H7 (cell line): ENCODE measurements around the gene COQ4. TPM values are rescaled to one million over a fixed set of nuclear protein-coding genes. Genes with fewer than 3 reads are reported as not detected.

ENCODE experiments used
- DNase-seq: peaks from one replicate; pipeline ENCODE4 v3.0.0; 2012
- H3K27me3 ChIP-seq: 2 replicates; pipeline ENCODE4 v1.6.0; 2011; ENCODE audit warnings: mild to moderate bottlenecking, low read length; ENCODE audit not compliant: control insufficient read depth, insufficient read depth
- H3K36me3 ChIP-seq: replicated peaks from 2 replicates; pipeline ENCODE4 v1.5.1; 2011; ENCODE audit warnings: low read length; ENCODE audit not compliant: control insufficient read depth, insufficient read depth
- H3K4me3 ChIP-seq: 2 replicates; pipeline ENCODE4 v1.5.1; 2011; ENCODE audit warnings: low read depth, mild to moderate bottlenecking, control low read depth, low read length, moderate library complexity; ENCODE audit not compliant: insufficient read depth
- total RNA-seq: library from RNA; depleted of rRNA; stranded (reverse); fragments of >200 nt; shearing (Covaris generic); gene quantifications from 2 replicates; pipeline ENCODE4 v1.2.3, GENCODE V29; 2014

The COQ4 gene
- total RNA-seq, 1 experiment from 2014 or later, result 55.3 TPM

GRCh38 chr9:128293091-128293490 lies 29.5 kb upstream of the COQ4 start:
- H3K4me3 ChIP-seq, result no peak overlapping the region
- no peaks in the 10 kb centered on the region for H3K27me3 ChIP-seq
- no peak for DNase-seq
- peaks cover 4% of the 10 kb centered on the region for H3K36me3 ChIP-seq

GRCh38 chr9:128294142-128294541 lies 28.5 kb upstream of the COQ4 start:
- Histone ChIP-seq H3K4me3 (no peak overlapping the region), H3K36me3 (no peaks in the 10 kb centered on the region), H3K27me3 (no peaks in the 10 kb centered on the region)
- DNase-seq, result no peak

- Histone ChIP-seq H3K4me3 (no peak overlapping the region), H3K36me3 (no peaks in the 10 kb centered on the region), H3K27me3 (no peaks in the 10 kb centered on the region)
- DNase-seq, result no peak
Measured at GRCh38 chr9:128296340-128297220, 26.1 kb upstream of the COQ4 start.

GRCh38 chr9:128297221-128297773 lies 25.3 kb upstream of the COQ4 start:
- Histone ChIP-seq H3K27me3 (no peaks in the 10 kb centered on the region), H3K36me3 (no peaks in the 10 kb centered on the region), H3K4me3 (no peak overlapping the region)
- no peak for DNase-seq

- Histone ChIP-seq H3K27me3 (no peaks in the 10 kb centered on the region), H3K36me3 (no peaks in the 10 kb centered on the region), H3K4me3 (no peak overlapping the region)
- DNase-seq, result no peak
Measured at GRCh38 chr9:128298535-128299482, 23.8 kb upstream of the COQ4 start.

GRCh38 chr9:128304136-128304970 lies 18.3 kb upstream of the COQ4 start:
- Histone ChIP-seq H3K4me3 (no peak overlapping the region), H3K36me3 (peaks cover 3% of the 10 kb centered on the region), H3K27me3 (no peaks in the 10 kb centered on the region)
- DNase-seq, result no peak

- peaks cover 7% of the 10 kb centered on the region for H3K36me3 ChIP-seq
- DNase-seq, result no peak
- H3K4me3 ChIP-seq, result no peak overlapping the region
- H3K27me3 ChIP-seq, result no peaks in the 10 kb centered on the region
Measured at GRCh38 chr9:128304971-128305288, 17.7 kb upstream of the COQ4 start.

- Histone ChIP-seq H3K27me3 (no peaks in the 10 kb centered on the region), H3K4me3 (no peak overlapping the region), H3K36me3 (peaks cover 16% of the 10 kb centered on the region)
- DNase-seq, result no peak
Measured at GRCh38 chr9:128309551-128309950, 13.1 kb upstream of the COQ4 start.

GRCh38 chr9:128310461-128310860 lies 12.2 kb upstream of the COQ4 start:
- Histone ChIP-seq H3K4me3 (no peak overlapping the region), H3K36me3 (peaks cover 16% of the 10 kb centered on the region), H3K27me3 (no peaks in the 10 kb centered on the region)
- no peak for DNase-seq

- no peak for DNase-seq
Measured at GRCh38 chr9:128314697-128315096, 7.9 kb upstream of the COQ4 start.

GRCh38 chr9:128316421-128316820 lies 6.2 kb upstream of the COQ4 start:
- peaks cover 11% of the 10 kb centered on the region for H3K36me3 ChIP-seq
- no peaks in the 10 kb centered on the region for H3K27me3 ChIP-seq
- DNase-seq, result no peak
- no peak overlapping the region for H3K4me3 ChIP-seq

More at GRCh38 chr9:128314697-128315096, 7.9 kb upstream of the COQ4 start:
- no peaks in the 10 kb centered on the region for H3K27me3 ChIP-seq
- H3K4me3 ChIP-seq, result no peak overlapping the region
- H3K36me3 ChIP-seq, result peaks cover 19% of the 10 kb centered on the region

GRCh38 chr9:128317629-128318028 lies 5.0 kb upstream of the COQ4 start:
- no peak for DNase-seq
- H3K27me3 ChIP-seq, result no peaks in the 10 kb centered on the region
- H3K36me3 ChIP-seq, result peaks cover 11% of the 10 kb centered on the region
- H3K4me3 ChIP-seq, result no peak overlapping the region

- DNase-seq, result no peak
- H3K4me3 ChIP-seq, result peak overlapping the region; percentile 91; the same call in 1 of the 2 replicates
- peaks cover 18% of the 10 kb centered on the region for H3K36me3 ChIP-seq
- no peaks in the 10 kb centered on the region for H3K27me3 ChIP-seq
Measured at GRCh38 chr9:128321343-128321742, 1.3 kb upstream of the COQ4 start.

GRCh38 chr9:128321879-128322403 lies 698 bp upstream of the COQ4 start:
- H3K36me3 ChIP-seq, result peaks cover 16% of the 10 kb centered on the region
- H3K4me3 ChIP-seq, result peak overlapping the region; percentile 91

More at GRCh38 chr9:128321879-128322403, 698 bp upstream of the COQ4 start:
- H3K27me3 ChIP-seq, result no peaks in the 10 kb centered on the region
- DNase-seq, result no peak
